Stromal cell of bone marrow (primary cell): ENCODE data around the gene TMPRSS7.

ENCODE experiments used
- DNase-seq: peaks from one replicate; pipeline ENCODE4 v3.0.0-alpha.2; 2012; ENCODE audit warnings: low read depth

Gene TMPRSS7, protein sequence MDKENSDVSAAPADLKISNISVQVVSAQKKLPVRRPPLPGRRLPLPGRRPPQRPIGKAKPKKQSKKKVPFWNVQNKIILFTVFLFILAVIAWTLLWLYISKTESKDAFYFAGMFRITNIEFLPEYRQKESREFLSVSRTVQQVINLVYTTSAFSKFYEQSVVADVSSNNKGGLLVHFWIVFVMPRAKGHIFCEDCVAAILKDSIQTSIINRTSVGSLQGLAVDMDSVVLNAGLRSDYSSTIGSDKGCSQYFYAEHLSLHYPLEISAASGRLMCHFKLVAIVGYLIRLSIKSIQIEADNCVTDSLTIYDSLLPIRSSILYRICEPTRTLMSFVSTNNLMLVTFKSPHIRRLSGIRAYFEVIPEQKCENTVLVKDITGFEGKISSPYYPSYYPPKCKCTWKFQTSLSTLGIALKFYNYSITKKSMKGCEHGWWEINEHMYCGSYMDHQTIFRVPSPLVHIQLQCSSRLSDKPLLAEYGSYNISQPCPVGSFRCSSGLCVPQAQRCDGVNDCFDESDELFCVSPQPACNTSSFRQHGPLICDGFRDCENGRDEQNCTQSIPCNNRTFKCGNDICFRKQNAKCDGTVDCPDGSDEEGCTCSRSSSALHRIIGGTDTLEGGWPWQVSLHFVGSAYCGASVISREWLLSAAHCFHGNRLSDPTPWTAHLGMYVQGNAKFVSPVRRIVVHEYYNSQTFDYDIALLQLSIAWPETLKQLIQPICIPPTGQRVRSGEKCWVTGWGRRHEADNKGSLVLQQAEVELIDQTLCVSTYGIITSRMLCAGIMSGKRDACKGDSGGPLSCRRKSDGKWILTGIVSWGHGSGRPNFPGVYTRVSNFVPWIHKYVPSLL

DNA sequence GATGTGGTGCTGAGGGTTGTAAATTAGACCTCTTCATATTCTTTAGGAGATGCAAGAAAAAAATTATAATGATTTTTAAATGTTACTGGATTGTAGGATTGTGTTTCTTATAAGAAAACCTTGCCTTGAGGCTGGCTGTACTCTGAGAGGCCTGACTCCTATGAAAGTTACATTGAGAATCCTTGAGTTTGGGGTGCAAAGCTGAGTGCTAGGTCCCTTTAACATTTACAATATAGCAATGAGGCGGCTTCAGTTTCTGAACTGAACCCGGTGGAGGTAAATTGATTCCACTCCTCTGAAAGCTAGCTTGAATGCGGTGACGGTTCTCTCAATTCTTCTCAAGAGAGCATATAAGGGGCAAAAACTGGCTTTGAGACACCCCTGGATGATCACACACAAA is at the start of gene TMPRSS7:
TSS of gene TMPRSS7 (plus strand) at position 301 of the 400 bp plus-strand sequence. CDS start 110 bp downstream, outside the sequence.
- no peak for DNase-seq

DNA sequence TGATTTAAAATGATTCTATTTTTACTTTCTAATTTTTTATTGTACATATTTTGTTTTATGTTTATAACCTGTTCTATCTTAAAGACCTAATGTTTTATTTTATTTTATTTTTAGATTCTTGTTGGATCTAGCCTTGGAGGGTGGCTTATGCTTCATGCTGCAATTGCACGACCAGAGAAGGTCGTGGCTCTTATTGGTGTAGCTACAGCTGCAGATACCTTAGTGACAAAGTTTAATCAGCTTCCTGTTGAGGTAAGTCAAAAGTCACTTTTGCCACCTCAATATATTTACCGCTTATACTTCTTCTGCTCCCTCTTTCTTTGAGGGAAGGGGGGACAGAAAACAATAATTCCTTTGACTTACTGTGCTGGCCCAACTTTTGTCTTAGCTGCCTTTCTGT is 47.7 kb upstream of the TMPRSS7 start:
- no peak for DNase-seq

DNA sequence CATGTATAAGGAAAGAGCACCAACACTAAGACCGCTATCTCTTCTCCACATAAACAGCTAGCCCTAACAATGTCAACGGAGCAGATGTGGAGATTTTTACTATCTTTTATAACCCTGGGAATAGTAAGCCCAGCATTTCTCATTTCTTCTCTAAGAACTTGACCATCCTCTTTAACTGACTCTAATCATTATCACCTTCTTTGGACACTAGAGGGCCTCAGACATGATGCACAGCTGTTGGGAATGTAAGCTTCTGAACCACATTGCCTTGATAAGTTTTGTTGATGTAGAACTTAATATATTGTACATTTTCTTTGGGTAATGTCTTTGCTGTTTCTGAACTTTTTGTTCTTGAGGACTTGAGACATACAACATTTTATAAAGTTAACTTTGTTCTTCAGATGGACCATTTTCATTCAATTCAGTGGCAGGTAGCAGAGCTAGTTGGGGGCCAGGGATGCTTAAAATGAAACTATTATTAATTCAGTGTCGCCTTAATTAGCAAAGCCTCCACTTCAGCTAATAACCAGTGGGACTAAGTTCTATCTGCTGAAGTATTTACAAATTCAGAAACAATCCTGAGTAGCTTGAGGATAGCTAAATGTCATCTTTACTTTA is 45.4 kb upstream of the TMPRSS7 start:
- peak; percentile 49 for DNase-seq

DNA sequence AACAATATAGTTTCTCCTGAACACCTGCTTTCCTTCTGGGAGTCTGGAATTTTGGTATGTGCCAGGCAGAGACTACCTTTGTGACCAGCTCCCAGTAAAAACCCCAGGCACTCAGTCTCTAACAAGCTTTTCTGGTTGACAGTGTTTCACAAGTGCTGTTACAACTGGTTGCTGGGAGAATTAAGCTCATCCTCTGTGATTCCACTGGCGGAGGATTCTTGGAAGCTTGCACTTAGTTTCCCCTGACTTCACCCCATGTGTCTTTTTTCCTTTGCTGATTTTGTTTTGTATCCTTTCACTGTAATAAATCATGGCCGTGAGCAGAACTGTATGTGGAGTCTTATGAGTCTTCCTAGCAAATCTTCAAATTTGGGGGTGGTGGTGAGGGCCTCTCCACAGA is 41.5 kb upstream of the TMPRSS7 start:
- no peak for DNase-seq

DNA sequence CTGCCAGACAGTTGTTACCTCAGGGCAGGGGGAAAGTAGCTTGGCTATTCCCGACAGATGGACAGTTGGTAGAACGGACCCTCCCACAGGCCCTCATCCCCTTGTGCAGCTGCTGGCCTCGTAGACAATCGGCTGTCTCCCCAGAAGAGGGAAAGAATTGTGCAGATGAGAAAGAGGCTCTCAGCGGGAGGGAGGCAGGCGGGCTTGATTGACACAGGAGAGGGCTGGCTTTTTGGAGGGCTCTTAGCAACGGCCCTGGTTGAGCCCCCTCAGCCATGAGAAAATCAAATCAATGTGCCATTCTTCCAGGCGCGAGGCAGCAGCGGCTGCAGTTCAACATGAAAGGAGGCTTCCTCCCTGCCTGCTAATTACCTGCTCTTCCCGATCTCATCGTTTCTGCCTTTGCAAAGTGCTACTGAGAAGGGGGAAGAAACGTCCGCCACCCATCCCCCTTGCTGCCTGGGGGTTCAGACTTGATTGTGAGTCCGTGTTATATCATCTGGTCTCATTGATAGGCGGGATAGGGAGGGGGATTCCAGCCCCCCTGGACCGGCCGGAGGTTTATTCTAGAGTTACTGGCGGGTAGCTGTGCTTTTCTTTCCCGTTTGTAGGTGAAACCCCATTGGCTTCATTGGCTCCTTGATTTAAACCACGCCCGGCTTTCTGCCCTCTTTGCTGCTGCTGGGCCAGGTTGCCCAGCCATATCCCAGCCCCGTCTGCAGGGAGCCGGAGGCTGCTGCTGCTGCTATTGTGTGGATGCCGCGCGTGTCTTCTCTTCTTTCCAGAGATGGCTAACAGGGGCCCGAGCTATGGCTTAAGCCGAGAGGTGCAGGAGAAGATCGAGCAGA is 35.7 kb upstream of the TMPRSS7 start, which contains the start of gene TAGLN3:
TSS of gene TAGLN3 (plus strand) at position 287 of the 848 bp plus-strand sequence. CDS start at position 788, 501 bp downstream.
- no peak for DNase-seq

DNA sequence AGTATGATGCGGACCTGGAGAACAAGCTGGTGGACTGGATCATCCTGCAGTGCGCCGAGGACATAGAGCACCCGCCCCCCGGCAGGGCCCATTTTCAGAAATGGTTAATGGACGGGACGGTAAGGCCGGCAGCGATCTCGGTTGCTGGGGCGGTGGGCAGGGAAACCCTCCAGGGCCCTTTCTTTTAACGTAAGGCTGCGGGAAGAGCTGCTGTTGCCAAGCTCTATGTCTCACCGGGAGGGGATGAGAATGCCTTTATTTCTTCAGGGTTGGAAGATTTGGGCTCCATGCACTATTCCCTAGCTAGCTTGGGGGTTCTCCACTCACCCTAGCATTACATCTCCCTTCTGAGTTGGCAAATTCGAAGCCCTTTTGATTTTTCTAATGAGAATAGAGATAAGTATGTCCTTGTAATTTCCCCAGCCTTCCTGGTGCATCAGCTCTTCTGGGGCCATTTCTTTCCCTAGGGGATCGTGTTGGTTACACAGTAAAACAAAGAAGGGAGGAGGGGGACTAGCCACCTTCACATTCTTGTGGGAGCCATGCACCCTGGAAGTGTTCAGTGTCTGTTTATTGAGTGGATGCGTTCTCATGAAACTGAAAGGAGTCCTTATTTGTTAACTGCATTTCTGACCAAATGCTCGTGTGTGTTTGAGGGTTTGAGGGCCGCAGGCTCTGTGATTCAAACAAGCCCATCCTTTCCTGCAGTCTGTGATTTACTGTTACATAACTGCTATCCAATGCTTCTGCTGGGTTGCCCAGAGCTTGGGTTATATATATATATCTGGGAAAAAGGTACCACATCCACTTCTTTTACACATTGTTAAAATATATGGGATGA is 34.8 kb upstream of the TMPRSS7 start:
- DNase-seq, result no peak

DNA sequence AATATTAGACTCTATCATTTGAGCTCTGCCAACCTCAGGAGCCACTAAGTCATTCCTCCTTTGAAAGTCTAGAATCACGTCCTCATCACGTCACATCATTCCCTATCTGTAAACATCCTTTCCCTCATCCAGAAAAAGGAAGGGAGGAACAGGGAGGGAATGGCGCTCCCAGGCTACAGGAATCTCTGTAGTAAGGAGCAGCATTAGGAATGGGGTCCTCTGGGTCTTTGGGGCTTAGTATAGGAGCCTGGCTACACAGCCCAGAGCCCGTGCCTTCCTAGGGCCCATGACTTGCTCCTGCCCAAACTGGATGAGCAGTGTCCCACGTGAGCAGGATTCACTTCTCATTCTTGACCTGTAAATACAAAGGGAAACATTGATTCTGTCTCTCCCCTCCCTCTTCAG is 34.2 kb upstream of the TMPRSS7 start:
- DNase-seq, result no peak

DNA sequence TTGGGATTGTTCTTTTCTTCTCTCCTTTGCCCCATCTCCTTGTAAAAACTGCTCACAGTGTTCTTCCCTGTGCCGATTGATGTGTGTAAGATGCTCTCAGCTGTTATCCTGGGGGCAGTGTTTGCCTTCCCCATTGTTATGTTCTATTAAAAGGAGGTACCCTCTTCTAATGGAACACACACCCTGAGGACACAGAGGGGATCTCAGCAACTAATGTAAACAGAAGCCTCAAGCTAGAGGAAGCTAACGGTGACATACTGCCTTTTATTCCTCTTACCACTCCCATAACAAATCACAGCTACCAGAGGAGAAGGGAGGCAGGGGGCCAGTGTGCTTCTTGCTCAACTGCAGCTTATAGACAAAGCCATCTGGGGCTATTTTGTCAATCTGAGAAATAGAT is 33.6 kb upstream of the TMPRSS7 start:
- no peak for DNase-seq

DNA sequence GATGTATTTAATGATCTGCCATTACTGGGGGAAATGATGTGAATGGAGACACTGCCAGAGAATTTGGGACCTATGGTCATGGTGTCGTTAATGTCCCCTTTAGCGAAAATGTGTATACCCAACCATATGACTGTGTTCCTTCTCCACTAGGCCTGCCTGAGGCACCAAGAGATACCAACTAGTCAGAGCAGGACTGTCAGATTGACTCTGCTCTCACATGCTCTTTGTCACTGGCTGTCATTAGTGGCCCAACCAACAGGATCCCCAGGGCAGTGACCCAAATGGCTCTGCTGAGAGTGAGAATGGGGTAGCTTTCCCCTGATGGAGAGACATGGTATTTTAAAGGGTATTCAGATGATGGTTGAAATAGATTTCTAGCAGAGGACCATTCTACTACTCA is 33.0 kb upstream of the TMPRSS7 start:
- DNase-seq, result no peak

DNA sequence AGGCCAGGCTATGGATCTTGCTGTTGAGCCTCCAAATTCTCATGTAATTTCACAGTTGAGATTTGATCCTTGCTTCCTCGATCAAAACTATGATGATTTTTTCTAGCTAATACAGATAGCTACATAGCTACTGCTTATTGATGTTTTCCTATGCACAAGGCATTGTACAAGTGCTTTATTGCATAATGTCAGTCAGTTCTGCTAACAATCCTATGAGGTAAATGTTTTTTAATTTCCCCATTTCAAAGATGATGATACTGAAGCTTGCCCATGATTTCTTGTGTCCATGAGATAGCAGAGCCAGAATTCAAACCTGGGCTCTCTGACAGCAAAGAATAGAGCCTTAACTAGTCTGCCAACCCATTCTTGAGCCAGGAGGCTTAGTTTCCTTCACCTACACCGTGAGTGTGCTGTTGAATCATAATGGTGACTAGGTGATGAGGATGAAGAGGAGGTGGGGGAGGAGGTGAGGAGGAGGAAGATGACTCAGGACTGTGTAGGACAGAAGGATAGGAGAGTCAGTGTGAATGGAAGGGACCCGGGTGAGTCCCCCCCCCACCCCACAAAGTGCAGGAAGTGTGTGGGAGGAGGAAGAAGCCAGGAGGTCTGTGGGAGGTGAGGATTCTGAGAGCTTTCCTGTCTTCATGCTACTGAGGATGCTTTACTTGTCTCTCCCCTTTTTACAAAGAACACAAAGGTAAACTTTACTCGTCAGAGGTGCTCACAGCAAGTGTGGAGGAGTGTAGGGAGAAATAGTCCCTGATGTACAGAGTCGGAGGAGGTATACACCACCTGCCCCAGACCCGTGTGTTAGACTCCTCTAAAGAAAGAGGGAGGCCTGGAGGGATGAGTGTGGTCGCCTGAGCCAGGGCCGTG is 32.2 kb upstream of the TMPRSS7 start:
- no peak for DNase-seq

DNA sequence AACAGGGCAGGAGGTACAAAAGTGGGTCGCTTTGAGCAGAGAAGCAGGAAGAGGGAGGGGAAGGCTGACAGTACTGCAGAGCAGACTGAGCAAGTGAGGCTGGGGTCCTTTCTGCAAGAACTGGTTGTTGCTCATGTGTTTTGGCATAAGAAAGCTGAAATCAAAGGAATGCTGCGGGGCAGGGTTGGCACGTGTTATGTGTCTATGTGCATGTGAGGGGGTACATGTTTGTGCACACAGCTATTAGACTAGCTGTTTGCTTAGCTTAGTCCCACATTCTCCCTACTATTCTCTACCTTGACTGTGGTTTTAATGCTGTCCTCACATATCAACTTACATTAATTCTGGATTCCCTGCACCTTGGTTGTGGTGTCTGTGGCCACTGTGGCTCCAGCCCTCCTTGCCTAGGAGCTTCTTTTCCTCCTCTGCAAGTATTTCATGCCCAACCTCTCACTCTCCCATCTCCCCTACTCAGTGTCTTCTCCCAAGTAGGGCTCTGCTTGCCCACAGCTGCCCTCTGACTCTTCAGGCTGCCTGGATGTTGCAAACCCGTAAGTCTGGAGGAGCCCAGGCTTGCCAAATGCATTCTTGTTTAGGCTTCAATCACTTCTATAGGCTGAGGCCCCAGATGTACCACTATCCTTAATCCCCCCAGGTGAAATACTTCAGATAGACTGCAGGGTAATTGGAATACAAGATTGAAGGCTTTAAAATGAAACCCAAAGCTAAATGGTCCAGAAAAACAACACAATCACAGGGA is 31.0 kb upstream of the TMPRSS7 start:
- DNase-seq, result no peak

DNA sequence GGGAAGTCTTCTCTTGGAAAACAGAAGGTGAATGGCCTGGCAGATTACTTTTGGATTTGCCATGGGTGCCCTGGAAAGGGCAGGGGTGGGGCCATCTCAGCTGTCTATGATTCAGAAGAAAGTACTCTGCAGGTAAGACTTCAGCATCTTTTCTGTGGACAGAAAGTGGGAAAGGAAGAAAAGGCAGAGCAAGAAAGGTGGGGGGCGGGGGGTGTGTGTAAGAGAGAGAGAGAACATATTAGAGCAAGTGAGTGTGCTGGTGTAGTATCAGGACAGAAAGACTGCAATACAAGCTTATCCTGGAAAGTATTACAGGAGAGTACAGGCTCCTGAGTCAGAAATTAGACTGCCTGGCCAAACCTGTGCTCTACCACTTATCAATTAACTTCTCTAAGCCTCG is 30.3 kb upstream of the TMPRSS7 start:
- DNase-seq, result no peak

DNA sequence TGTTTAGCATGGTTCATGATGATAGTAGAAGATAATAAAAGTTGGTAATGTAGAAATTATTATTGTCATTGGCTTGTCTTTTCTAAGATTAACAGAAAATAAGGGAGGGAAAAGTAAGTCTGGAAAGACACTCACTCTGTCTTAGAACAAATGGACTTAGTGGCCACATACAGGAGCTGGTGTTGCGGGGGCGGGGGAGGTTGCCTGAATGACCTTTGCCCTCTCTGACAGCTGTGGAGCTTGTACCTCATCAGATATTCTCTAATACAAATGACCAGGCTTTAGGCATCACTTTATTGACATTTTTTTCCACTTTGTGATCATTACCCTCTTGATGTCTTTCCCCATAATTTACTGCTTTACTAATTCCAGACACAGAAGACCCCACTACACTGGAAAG is 29.9 kb upstream of the TMPRSS7 start:
- no peak for DNase-seq

DNA sequence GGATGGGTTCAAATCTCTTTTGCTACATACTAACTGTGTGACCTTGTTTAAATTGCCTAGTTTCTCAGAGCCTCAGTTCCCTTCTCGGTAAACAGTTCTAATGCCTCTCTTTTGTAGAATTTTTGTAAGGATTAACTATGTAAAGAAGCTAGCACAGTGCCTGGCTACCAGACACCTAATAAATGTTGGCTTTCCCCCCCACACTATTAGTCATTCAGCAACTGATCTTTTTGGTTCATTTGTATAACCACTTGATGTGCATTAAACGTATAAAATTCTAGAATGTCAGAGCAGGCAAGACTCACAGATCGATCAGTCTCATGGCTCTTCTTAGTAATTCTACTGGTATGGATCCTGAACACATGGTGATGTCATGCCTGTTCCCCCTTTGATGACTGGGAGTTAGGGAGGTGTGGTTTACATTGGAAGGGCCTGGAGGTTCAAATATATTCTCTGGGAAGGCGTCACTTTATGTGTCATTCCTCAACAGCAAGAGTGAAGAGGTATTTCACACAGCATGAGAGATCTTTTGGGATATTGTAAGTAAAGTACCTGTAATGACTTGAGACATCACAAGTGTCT is 29.4 kb upstream of the TMPRSS7 start:
- no peak for DNase-seq

DNA sequence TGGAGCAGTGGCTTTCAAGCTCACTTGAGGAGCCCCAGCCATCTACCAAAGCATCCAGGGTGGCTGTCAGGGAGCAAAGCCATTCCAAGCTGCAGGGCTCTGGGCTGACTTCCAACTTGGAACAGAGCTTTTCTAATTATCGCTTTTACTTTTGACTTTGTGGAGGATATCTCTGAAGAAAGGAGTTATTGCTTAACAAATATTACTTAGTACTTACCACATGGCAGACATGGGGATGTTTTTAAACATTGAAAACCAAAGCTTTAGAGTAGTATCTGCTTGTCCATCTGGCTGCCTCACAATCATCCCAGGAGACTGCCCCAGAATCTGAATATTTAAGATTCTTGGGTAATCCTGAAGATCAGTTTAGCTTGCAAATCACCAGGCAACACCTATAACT is 26.9 kb upstream of the TMPRSS7 start:
- peak; percentile 47 for DNase-seq

DNA sequence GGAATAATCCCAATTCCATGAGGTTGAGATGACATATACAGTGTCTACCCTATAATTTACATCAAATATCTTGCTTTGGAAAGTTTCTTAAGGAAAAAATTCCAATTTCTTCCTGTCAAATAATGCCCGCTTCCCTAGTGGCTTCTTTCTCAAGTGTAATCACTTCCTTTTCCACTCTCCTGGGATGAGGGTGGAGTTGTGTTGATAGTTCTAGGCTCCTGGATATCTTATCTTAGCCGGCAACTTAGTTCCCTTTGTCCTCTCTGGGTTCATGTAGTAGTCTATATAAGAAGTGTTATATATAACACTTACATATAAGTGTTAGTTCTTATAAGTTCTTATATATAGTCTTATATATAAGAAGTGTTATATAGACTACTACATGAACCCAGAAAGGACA is 24.9 kb upstream of the TMPRSS7 start:
- DNase-seq, result no peak

DNA sequence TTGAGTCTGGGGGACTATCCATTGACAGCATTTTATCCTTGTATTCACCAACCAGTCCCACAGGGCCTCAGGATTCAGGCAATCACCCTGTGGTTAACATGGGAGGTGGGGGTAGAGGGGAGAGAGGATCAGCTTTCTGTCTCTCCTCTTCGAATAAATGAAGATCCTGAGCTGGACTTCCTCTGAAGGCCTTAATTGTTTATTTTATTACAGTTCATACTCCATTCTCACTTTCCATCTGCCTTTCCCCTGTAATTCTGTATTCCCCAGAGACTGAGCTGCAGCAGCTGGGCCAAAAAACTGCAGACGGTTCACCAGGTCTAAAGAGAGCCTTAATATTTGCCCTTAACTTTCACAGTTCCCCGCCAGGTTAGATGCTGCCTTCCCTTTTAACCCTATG is 23.9 kb upstream of the TMPRSS7 start:
- DNase-seq, result no peak

DNA sequence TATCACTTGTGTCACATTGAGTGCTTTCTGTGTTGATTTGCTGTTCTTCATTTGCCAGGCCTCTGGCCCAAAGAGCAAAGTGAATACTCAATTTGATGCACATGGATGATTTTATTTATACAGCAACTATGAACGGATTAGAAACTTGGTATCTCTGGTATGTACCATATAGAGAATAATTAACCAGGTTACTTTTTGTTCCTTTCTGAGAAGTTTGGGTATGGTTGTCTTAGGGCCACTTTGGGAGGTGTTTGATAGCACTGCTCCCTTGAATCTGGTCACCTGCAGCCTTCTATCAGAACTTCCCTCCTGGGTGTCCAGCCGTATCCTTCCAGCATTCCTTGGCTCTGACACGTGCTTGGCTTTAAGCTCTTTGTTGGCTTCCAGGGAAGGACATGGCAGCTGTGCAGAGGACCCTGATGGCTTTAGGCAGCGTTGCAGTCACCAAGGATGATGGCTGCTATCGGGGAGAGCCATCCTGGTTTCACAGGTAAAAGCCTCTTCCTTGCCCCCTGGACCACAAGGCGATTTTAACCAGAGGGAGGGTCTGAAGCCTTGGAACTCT is 23.1 kb upstream of the TMPRSS7 start:
- no peak for DNase-seq
